C1 segment of cervical spinal cord (tissue), 14 donors: ENCODE data around the gene CASP8AP2.
"Not testable (repeated sequence)": the region's sequence is repeated elsewhere in the genome, so short reads cannot be mapped to it uniquely, and the experiment has no call there.

Experiments used
- DNase-seq, 14 donors: peaks; one replicate each; lab custom pipeline; 2025; lab: John Stamatoyannopoulos, UW

CASP8AP2 gene

GRCh38 chr6:89829472-89830169 lies at the start of gene CASP8AP2:
TSS of gene CASP8AP2 (plus strand) at chr6:89829880.
- DNase-seq = peak; percentile 40 to 98 (median 80)

- no peak for DNase-seq
Observed at GRCh38 chr6:89781070-89782034, 48.3 kb upstream of the CASP8AP2 start.

- no peak for DNase-seq
Observed at GRCh38 chr6:89782222-89782621, 47.5 kb upstream of the CASP8AP2 start.

GRCh38 chr6:89783293-89783692 lies 46.4 kb upstream of the CASP8AP2 start:
- not testable (repeated sequence) for DNase-seq

- DNase-seq = no peak
Observed at GRCh38 chr6:89784838-89785237, 44.8 kb upstream of the CASP8AP2 start.

GRCh38 chr6:89786970-89787369 lies 42.7 kb upstream of the CASP8AP2 start:
- no peak for DNase-seq

GRCh38 chr6:89787660-89788328 lies 41.9 kb upstream of the CASP8AP2 start:
- DNase-seq = no peak

- no peak for DNase-seq
Observed at GRCh38 chr6:89789980-89790379, 39.7 kb upstream of the CASP8AP2 start.

- no peak for DNase-seq
Observed at GRCh38 chr6:89790403-89790802, 39.3 kb upstream of the CASP8AP2 start.

GRCh38 chr6:89792881-89793280 lies 36.8 kb upstream of the CASP8AP2 start:
- no peak for DNase-seq

GRCh38 chr6:89793586-89793985 lies 36.1 kb upstream of the CASP8AP2 start:
- DNase-seq = no peak

- DNase-seq = no peak
Observed at GRCh38 chr6:89794324-89794723, 35.4 kb upstream of the CASP8AP2 start.

- DNase-seq = no peak
Observed at GRCh38 chr6:89797317-89797716, 32.4 kb upstream of the CASP8AP2 start.

GRCh38 chr6:89799096-89799495 lies 30.6 kb upstream of the CASP8AP2 start:
- DNase-seq = no peak

GRCh38 chr6:89799756-89800155 lies 29.9 kb upstream of the CASP8AP2 start:
- DNase-seq = no peak

- DNase-seq = no peak
Observed at GRCh38 chr6:89803271-89803670, 26.4 kb upstream of the CASP8AP2 start.

GRCh38 chr6:89805814-89806371 lies 23.8 kb upstream of the CASP8AP2 start:
- DNase-seq = no peak

GRCh38 chr6:89807581-89807980 lies 22.1 kb upstream of the CASP8AP2 start:
- no peak for DNase-seq

GRCh38 chr6:89813422-89813821 lies 16.3 kb upstream of the CASP8AP2 start:
- DNase-seq = not testable (repeated sequence)

- DNase-seq = no peak
Observed at GRCh38 chr6:89817481-89817880, 12.2 kb upstream of the CASP8AP2 start.

GRCh38 chr6:89818977-89819335 lies 10.7 kb upstream of the CASP8AP2 start:
- peak in 3 of 14 donors; percentile 7 to 65 (median 43) for DNase-seq
